Type B pancreatic cell (in vitro differentiated cells): ENCODE measurements around the gene TLL2. TPM values are rescaled to one million over a fixed set of nuclear protein-coding genes. Genes with fewer than 3 reads are reported as not detected.

Experiments
- DNase-seq: peaks from one replicate; pipeline ENCODE4 v3.0.0; 2021; ENCODE audit warnings: mixed read lengths; ENCODE audit not compliant: unreplicated experiment; ENCODE audit errors: extremely low spot score
- H3K27ac Mint-ChIP-seq: 2 replicates; pipeline ENCODE4 v1.8.0; 2021; ENCODE audit warnings: mild to moderate bottlenecking, mixed read lengths
- H3K27me3 Mint-ChIP-seq: 2 replicates; pipeline ENCODE4 v1.8.0; 2021; ENCODE audit warnings: mixed read lengths
- H3K36me3 Mint-ChIP-seq: 2 replicates; pipeline ENCODE4 v1.8.0; 2021; ENCODE audit warnings: mixed read lengths
- H3K4me1 Mint-ChIP-seq: one replicate; pipeline ENCODE4 v1.8.0; 2021; ENCODE audit warnings: mixed read lengths; ENCODE audit not compliant: unreplicated experiment
- H3K4me3 Mint-ChIP-seq: 2 replicates; pipeline ENCODE4 v1.8.0; 2021; ENCODE audit warnings: mild to moderate bottlenecking, mixed read lengths
- H3K9me3 Mint-ChIP-seq: 2 replicates; pipeline ENCODE4 v1.8.0; 2021; ENCODE audit warnings: mixed read lengths
- total RNA-seq: library from RNA; stranded (reverse); gene quantifications from 2 replicates; pipeline ENCODE4 v1.2.1, GENCODE V29; 2021; ENCODE audit warnings: low replicate concordance
- TF ChIP-seq, protein P1 (sequence below): fragments of 200-600 bp; sonication (generic); conservative IDR thresholded peaks from 2 replicates; pipeline ENCODE4 v1.5.0; 2021; ENCODE audit warnings: antibody characterized with exemption, mild to moderate bottlenecking

Gene TLL2
- total RNA-seq, 1 donor from 2014 or later = 0.85 TPM

GRCh38 chr10:96339383-96339782 lies 174.3 kb downstream of the TLL2 start:
- Mint-ChIP-seq H3K4me3 (no peak overlapping the region), H3K36me3 (no peaks in the 10 kb centered on the region), H3K27ac (no peak overlapping the region), H3K4me1 (no peaks in the 10 kb centered on the region), H3K9me3 (no peaks in the 10 kb centered on the region), H3K27me3 (peaks cover 8% of the 10 kb centered on the region)
- TF ChIP-seq, protein P1, sequence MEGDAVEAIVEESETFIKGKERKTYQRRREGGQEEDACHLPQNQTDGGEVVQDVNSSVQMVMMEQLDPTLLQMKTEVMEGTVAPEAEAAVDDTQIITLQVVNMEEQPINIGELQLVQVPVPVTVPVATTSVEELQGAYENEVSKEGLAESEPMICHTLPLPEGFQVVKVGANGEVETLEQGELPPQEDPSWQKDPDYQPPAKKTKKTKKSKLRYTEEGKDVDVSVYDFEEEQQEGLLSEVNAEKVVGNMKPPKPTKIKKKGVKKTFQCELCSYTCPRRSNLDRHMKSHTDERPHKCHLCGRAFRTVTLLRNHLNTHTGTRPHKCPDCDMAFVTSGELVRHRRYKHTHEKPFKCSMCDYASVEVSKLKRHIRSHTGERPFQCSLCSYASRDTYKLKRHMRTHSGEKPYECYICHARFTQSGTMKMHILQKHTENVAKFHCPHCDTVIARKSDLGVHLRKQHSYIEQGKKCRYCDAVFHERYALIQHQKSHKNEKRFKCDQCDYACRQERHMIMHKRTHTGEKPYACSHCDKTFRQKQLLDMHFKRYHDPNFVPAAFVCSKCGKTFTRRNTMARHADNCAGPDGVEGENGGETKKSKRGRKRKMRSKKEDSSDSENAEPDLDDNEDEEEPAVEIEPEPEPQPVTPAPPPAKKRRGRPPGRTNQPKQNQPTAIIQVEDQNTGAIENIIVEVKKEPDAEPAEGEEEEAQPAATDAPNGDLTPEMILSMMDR = no peak
- no peak for DNase-seq

DNA sequence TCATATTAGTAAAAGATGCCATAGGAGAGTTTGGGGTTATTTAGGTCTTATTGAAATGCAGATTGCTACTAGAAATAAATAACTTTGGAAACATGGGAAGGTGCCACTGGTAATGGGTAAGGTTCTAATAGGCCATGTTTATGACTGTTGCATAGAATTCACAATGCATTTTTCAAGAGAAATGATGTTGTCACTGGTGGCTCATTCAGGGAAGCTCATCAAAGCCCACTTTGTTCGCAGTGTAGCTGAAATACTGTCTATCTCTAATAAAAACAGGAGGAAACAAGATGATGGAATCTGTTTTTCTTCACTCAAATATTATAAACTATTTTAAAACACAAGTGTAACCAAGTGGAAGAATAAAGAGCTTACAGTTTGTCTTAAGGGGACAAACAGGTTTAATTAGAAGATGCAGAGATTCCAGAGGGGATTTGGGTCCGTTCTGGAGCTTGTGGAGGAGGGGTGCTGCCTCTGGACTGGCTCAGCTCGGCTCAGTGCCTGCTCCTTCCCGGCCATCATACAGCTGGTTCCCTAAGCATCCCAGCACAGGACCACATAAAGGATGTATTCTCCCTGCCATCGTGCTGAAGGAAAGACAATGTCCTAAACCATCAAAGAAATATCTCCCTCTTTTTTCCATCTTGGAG lies 175.3 kb downstream of the TLL2 start:
- no peak overlapping the region for H3K27ac Mint-ChIP-seq
- peaks cover 12% of the 10 kb centered on the region for H3K27me3 Mint-ChIP-seq
- H3K4me1 Mint-ChIP-seq = no peaks in the 10 kb centered on the region

GRCh38 chr10:96337106-96337505 lies 176.6 kb downstream of the TLL2 start:
- peaks cover 12% of the 10 kb centered on the region for H3K27me3 Mint-ChIP-seq
- DNase-seq = no peak
- H3K36me3 Mint-ChIP-seq = no peaks in the 10 kb centered on the region
- no peaks in the 10 kb centered on the region for H3K4me1 Mint-ChIP-seq
- TF ChIP-seq, protein P1 = no peak
- H3K9me3 Mint-ChIP-seq = no peaks in the 10 kb centered on the region
- no peak overlapping the region for H3K27ac Mint-ChIP-seq
- no peak overlapping the region for H3K4me3 Mint-ChIP-seq

More for the DNA sequence above, 175.3 kb downstream of the TLL2 start:
- Mint-ChIP-seq H3K9me3 (no peaks in the 10 kb centered on the region), H3K4me3 (no peak overlapping the region), H3K36me3 (no peaks in the 10 kb centered on the region)
- DNase-seq = no peak
- TF ChIP-seq, protein P1 = no peak

DNA sequence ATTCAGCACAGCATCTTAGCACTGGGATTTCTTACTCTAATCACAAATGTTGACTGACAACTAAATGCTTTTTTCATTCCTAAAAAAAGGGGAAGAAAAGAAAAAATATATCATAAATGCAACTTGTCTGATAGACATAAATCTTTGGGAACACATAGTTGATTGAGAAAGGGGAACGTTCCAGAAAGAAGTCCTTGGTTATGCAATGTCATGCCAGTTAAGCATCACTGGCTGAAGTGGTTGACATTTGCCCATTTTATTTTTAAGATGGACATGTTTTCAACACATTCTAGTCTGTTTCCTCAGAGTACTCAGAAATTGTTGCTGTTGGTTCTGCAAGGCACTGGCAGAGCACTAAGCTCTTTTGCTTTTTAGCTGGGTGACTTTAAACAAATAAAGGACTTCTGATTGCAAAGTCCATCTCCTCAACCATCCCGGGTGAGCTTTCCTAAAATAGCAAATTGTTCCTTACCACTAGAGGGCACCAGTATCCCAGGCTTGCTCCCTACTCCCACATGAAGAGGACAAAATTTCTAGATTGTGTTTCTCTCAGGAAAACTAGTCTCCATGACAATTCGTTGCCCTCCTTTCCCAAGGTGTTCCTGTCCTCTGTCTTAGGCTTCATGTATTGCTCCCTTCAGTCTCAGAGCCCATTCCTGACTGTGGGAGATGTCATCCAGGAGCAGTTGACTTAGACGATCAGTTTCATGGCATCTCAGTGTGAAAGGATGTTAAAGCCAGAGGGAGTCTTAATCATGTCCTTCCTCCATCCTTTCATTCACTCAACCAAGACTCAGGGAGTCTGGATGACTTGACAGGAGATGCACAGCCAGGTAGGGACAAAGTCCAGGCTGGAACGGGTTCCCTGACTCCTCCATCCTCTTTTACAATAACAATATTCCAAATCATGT lies 178.9 kb downstream of the TLL2 start:
- peaks cover 11% of the 10 kb centered on the region for H3K27me3 Mint-ChIP-seq
- TF ChIP-seq, protein P1 = peak; percentile 85
- no peaks in the 10 kb centered on the region for H3K36me3 Mint-ChIP-seq
- no peaks in the 10 kb centered on the region for H3K4me1 Mint-ChIP-seq
- DNase-seq = no peak
- no peak overlapping the region for H3K4me3 Mint-ChIP-seq
- H3K27ac Mint-ChIP-seq = no peak overlapping the region
- no peaks in the 10 kb centered on the region for H3K9me3 Mint-ChIP-seq

DNA sequence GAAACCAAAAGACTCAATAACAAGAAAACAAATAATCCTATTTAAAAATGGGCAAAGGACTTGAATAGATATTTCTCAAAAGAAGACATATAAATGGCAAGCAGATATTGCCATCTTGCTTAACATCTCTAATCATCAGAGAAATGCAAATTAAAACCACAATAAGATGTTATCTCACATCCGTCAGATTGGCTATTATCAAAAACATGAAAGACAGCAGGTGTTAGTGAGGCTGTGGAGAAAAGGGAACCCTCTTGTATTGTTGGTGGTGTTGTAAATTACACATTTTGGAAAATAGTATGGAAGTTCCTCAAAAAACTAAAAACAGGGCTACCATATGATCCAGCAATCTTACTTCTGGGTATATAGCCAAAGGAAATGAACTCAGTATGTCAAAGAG lies 180.6 kb downstream of the TLL2 start:
- H3K27me3 Mint-ChIP-seq = peaks cover 11% of the 10 kb centered on the region
- no peaks in the 10 kb centered on the region for H3K9me3 Mint-ChIP-seq
- DNase-seq = no peak
- H3K4me1 Mint-ChIP-seq = no peaks in the 10 kb centered on the region
- H3K27ac Mint-ChIP-seq = no peak overlapping the region
- TF ChIP-seq, protein P1 = no peak
- H3K4me3 Mint-ChIP-seq = no peak overlapping the region
- no peaks in the 10 kb centered on the region for H3K36me3 Mint-ChIP-seq
